HG02840 (cell line): Measurements from ENCODE around the gene ANGPT4.
"Not testable (repeated sequence)": the region's sequence is repeated elsewhere in the genome, so short reads cannot be mapped to it uniquely, and the experiment has no call there.

Source experiments
- ATAC-seq: cut with Tn5 transposase; IDR thresholded peaks from one replicate; pipeline ENCODE4 v1.9.1; 2021; ENCODE audit warnings: mild to moderate bottlenecking, moderate library complexity, moderate number of reproducible peaks; ENCODE audit not compliant: unreplicated experiment, low FRiP score

ANGPT4 gene

DNA sequence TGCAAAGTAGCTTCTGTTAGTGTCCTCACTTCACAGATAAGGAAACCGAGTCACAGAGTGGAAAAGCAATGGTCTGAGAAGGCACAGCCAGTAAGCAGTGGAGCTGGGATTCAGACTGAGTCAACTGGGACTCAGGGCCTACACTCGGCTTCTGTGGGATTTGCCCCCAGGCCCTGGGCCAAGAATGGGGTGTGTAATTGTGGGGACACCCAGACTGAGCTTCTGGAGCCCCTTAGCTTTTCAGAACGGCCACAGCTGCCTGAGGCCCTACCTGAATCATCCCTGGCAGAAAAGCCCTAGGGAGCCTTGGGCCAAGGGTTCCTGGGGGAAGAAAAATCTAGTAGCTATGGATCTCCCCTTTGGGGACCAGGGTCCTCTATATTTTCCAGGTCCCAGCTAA lies 6.5 kb downstream of the ANGPT4 start:
- ATAC-seq: no peak

DNA sequence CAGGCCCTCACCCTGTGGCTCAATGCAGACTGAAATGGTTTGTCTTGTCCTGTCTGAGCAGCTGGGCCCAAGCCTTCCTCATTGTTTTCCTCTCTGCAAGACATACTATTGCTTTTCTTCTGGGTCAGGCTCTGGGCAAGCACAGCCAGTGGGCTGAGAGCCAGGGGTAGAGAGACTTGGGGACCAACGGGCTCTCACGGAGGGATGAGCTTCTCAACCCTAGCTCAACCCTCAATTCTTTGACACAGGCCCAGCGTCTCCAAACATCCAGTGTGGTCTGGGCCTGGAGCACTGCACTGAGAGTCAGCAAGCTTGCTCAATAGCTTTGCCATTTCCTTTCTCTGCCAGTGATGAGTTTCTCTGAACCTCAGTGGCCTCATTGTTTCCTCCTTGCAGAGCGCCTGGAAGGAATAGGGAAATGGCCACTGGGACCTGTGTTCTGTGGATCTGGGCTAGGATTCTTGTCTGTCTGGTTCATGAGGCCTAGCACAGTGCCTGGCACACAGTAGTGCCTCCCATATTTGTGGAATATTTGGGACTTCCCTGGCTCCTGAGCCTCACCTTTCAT lies 9.3 kb downstream of the ANGPT4 start:
- no peak for ATAC-seq

DNA sequence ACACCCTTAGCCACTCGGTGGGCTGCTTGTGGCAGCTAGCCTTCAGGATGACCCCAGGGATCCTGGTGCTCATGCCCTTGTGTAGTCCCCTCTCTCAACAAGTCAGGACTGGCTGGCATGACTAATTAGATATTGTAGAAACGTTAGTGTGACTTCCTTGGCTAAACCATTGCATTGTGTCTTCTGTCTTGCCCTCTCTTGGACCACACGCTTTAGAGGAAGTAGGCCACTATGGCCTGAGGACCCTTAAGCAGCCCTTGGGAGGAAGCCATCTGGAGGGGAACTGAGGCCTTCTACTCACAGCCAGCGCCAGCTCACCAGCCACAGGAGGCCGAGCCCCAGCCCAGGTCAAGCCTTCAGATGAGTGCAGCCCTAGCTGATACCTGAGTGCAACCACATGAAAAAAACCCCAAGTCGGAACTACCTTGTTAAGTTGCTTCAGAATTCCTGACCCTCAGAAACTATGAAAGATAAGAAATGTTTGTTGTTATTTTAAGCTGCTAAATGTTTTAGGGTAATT lies 10.1 kb downstream of the ANGPT4 start:
- no peak for ATAC-seq

DNA sequence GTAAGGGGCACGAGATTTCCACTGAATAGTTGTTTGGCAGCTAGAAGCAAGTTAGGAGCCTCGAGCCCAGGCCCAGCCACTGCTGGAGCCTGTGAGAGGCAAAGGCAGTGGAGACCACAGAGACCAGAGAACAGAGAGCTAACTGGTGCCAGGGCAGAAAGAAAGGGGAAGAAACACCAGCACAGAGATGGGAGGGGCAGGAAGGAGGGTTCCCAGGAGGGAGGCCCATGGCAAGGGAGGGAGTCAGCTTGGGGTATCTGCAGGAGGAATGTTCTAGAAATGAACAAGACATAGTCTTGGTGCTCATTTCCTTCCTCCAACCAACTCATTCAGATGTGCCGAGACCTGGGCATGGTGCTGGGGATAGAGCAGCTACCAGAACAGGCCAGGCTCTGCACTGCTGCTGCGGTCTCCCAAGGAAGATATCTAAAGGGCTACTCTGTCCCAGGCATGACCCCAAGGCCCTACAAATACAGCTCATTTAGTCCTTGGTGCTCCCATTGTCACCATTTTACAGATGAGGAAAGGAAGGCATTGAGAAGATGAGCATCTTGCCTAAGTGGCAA lies 10.7 kb downstream of the ANGPT4 start:
- no peak for ATAC-seq

DNA sequence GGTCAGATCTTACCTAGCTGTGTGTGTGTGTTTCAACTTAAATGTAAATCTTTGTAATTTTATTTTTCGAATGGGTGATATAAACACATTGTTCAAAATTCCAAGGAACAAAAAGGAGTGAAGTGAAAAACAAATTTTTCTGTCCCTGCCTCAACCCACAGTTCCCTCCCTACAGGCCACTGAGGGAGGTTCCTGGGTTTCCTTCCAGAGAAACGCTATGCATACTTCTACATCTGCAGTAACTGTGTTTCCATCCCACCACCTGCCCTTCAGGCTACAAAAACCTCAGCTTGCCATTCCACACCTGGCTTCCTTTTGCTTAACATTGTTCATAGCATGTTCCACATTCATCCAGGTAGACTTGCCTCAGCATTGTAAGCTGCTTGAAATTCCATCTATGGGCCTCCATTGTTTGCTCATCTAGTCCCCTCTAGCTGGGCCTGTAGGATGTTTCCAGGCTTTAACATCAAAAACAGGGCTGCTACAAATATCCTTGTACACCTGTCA lies 12.0 kb downstream of the ANGPT4 start:
- ATAC-seq: no peak

DNA sequence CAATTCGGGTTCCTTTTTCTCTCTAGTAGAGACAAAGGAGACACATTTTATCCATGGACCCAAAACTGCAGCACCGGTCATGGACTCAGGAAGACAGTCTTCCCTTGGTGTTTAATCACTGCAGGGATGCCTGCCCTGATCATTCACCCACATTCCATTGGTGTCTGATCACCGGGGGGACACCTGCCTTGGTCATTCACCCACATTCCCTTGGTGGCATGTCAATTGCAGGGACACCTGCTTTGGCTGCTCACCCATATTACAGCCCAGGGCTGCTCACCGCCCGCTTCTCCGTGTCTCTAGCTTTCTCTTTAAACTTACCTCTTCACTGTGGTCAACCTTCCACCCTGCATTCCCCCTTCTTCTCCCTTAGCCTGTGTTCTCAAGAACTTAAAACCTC lies 18.7 kb downstream of the ANGPT4 start:
- ATAC-seq: not testable (repeated sequence)

DNA sequence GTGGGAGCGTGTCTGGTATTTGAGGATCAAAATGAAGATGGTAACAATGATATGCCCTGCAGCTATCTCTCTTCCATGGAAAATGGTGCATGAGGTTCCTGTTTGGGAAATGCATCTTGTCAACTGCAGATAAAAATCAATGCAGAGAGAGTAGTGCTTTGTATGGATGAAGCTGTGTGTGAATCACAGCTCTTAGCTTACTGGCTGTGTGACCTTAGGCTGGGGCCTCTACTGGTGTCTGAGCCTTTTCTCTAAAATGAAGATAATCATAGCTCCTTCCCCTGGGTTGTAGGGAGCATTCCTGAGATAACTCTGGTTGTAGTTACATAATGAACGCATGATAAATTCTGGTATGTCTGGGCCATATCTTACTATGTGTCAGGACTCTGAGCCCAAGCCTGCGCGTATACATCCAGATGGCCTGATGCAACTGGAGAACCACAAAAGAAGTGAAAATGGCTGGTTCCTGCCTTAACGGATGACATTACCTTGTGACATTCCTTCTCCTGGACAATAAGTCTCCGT lies 19.6 kb downstream of the ANGPT4 start:
- no peak for ATAC-seq

DNA sequence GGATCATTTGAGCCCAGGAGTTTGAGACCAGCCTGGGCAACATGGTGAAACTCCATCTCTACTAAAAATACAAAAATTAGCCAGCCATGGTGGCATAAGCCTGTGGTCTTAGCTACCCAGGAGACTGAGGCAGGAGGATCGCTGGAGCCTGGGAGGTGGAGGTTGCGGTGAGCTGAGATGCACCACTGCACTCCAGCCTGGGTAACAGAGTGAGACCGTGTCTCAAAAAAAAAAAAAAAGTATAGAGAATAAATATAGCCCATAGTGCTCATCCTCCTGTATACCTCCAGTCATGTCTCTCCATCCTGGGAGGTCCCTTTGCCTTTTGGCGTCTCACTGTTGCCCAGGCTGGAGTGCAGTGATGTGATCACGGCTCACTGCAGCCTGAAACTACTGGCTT lies 23.8 kb downstream of the ANGPT4 start:
- not testable (repeated sequence) for ATAC-seq

DNA sequence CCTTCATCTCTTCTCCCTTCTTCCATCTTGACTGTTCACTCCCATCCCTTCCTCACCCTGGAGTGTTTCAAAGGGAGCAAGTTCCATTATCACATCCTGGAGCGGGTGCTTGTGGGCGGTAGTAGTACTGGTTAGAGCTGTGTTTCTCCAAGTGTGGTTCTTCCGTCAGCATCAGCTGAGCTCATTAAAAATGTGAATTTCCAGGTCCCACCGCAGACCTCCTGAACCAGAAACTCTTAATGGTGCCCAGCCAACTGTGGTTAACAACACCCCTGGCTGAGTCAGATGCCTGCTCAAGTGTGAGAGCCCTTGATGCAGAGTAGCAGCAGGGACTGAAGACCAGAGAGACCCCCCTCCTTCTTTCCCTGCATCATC lies 24.4 kb downstream of the ANGPT4 start:
- ATAC-seq: no peak

DNA sequence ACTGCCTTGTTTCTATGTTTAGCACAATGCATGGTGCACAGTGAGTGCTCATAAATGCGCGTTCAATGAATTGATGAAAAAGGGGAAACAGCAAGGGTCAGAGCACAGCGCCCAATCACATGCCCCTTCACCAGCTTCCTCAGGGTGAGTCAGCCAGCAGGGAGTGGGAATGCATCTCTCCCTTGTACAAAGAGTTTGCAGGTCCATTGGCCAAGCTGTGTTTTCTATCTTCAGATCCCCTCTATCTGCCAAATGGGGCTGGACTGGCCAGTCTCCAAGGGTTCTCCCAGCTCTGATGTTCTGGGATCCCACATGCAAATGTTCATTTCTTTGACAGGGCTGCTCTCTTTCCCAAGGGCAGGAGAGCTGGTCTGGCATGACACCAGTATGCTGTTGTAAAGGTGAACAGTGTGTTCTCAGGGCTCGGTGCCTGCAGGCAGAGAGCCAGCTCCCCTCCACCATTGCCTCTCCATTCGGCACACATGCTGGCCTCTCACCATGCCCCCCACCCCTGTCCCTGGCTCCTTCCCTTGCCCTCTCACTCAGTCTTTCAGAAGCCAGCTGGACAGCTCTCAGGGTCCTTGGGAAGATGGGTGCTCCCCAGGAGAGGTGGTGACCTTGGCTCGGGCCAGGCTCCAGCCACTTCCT lies 25.0 kb downstream of the ANGPT4 start:
- ATAC-seq: no peak

DNA sequence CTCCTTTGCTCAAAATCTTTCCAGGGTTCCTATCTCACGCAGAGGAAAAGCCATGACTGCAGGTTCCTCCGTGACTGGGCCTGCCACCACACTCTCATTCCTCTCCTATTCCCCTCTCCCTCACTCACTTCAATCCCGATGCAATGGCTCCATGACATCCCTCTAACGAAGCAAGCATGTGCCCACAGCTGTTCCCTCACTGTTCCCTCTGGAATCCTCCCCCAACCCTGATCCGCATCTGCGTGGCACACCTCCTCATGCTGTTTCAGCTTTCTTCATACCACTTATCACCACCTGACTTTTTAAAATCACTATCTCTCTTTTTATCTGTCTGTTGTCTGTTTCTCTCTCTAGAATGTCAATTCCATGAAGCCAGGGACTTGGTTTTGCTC lies 25.5 kb downstream of the ANGPT4 start:
- ATAC-seq: no peak

DNA sequence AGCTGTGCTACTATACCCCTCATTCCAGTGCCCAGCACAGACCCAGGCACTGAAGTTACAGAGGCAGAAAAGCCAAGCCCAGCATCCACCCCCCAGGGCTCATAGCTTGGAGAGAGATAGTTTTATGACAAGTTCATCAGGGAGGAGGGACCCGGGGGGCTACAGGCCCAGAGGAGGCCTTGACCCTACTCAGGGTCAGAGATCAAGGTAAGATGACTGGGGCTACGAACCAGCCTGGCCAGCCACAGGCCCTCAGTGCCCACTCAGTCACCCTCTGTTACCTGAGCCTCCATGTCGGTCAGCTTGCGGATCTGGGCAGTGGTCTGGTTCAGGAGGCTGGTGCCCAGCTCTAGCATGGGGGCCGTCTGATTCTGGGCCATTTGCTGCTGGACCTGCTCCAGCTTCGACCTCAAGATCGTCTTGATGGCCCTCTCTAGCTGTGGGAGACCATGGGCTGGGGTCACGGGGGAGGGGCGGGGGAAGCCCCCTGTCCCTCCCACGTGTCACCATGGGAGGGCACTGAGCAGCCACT lies 26.1 kb downstream of the ANGPT4 start:
- ATAC-seq: no peak

DNA sequence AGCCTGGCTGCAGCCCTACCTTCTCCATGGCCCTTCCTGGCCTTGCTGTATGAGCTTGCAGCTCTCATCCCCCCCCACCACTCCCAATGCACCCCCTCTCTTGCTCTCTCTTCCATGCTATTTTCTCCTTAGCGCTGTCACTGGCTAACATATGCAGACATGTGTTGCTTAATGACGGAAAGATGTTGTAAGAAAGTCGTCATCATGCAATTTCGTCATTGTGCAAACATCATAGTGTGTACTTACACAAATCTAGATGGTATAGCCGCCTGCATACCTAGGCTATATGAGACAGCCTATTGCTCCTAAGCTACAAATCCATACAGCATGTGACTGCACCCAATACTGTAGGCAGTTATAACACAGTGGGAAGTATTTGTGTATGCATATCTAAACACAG lies 27.0 kb downstream of the ANGPT4 start:
- no peak for ATAC-seq

DNA sequence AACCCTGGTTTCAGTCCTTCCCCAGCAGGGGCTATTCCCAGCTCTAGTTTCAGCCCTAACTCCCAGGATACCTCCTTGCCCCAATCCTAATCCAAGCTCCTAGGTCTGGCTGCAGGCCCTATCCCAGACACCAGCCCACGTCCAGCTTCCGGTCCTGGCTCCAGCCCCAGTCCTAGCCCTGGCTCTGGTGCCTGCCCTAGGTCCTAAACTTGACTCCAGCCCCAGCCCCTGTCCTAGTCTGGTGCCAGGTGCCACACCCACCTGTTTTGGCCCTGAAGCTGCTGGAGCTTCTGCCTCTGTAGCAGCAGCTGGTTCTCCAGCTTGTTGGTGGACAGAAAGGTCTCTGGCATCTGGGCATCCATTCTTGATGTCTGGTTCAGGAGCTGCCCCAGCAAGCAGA lies 28.1 kb downstream of the ANGPT4 start:
- ATAC-seq: no peak

DNA sequence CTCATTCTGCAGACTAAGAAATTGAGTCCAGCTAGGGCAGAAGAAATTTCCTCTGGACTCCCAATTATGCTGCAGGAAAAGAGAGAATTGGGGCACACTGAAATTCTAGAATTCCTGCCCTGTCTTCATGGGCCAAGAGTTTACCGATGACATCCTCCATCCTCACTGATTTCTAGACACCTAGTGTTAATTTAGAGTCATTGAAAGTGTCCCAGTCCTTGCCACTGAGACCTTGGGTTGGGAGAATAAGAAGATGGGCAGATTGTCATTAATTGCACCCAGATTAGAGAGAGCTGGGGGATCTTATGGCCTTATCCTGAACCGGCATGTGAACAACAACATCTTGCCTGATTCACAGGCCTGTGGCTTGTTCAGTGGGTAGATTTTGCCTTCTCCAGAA lies 29.0 kb downstream of the ANGPT4 start:
- ATAC-seq: no peak

DNA sequence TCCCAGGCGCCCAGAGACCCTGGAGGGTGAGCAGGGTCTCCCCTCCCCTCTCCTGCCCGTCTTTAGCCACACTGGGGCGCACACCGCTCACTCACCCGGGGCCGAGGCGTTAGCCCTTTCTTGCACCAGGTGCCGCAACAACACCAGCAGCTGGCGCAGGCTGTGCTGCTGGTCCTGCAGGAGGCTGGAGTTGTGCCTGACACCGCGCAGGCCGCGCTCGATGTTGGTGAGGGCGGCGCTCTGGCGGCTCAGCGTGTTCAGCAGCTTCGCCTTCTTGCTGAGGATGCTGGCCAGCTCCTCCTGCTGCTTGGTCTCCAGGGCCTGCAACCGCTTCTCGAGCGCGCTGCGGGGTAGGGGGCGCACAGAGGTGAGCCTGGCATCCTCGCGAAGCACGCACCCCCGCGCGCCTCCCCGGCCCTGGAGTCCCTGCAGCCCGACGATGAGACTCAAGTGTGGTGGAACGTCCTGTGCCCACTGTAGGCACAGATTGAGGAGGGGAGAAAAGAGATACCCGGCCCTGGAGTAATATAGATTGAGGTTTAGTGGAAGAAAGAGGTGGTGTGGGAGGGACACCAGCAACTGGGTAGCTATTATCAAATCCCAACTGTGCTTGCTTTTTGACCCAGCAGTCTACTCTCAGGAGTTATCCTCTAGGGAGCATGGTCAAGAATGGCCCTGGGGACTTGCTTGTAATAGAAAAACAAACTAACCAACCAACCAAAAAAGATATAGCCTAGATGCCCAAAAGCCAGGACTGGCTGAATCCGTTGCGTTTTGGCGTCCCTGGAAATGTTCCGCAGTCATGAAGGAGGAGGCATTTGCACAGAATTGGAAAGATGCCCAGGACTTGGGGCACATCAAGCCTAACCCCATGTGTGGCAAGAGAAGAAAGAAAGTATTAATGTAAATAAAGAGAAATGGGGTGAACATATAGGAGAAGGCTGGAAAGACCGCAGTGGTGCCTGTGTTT lies 30.9 kb downstream of the ANGPT4 start:
- ATAC-seq: no peak

DNA sequence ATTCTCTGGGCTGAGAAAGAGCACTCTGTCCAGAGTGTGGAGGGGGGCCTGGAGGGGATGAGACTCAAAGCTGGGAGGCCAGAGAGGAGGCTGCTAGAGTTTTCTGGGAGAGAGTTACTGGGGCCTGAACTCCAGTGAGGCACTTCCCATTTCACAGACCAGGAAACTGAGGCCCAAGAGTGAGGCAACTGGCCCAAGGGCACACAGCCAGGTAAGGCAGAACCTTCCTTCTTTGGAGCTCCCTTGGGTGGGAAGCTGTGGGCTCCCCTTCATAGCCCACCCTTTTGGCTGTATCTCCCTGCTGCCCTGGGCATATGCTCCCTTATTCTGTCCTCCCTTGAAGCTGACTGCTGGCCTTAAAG lies 34.4 kb downstream of the ANGPT4 start:
- no peak for ATAC-seq

DNA sequence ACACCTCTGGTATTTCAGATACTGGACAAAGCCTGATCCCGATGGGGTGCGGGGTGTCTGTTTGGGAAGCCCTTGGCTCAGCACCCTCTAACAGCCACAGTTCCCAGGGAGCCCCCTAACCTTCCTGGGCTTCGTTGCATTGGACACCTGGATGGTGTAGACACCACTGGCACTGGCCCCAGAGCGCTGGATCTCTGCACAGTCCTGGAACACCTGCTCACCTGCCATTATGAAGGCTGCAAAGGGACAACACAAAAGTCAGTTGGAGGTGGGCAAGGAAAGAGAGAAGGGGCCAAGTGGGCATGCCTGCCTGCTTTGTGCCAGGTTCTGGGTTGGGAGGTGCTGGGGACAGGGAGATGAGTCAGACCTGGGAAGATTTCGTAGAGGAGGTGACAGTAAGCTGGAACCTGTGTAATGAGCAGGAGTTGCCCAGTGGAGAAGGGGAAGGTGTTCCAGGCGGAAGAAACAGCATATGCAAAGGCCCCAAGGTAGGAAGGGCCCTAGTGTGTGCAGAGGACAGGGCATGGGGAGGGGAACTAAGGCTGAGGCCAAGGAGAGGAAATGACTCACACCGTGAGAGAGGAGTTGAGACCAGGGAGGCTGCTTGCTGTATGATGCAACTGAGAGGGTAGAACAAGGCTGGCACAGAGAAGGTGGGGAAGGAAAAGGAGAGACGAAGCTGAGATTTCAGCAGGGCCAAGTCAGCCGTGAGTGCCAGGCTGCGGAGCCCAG lies 34.9 kb downstream of the ANGPT4 start:
- no peak for ATAC-seq

DNA sequence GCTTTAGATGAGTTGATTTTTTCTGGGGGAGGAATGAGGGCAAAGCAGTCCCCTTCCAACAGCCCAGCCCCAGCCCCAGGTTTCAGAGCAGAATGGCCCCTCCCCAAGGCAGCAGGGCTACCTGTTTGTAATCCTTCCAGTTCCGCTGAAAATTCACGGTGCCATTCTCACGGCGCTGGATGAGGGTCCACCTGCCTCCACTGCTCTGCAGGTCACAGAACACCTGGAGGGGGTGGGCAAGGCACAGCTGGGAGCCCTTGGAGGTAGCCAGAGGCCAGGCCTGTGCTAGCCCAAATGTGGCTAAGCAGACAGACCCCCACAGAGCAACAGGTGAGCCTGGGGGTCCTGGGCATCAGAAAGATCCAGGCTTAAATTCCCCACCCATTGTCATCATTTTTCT lies 36.5 kb downstream of the ANGPT4 start:
- ATAC-seq: no peak
